Breast epithelium (tissue), 3 donors: ENCODE measurements around the gene TDRD12.

Source experiments
- POLR2A ChIP-seq: fragments of 450-650 bp; IDR thresholded peaks from one replicate; pipeline ENCODE4 v1.6.1; 2016; ENCODE audit warnings: antibody characterized with exemption, mild to moderate bottlenecking, moderate library complexity
- TF ChIP-seq, protein P1 (sequence below), 3 donors: fragments of 450-650 bp; IDR thresholded peaks; one replicate each; pipeline ENCODE4 v1.5.1; 2016 to 2017; ENCODE audit warnings: antibody characterized with exemption in 3 of 3, mild to moderate bottlenecking in 3 of 3, moderate library complexity in 3 of 3

DNA sequence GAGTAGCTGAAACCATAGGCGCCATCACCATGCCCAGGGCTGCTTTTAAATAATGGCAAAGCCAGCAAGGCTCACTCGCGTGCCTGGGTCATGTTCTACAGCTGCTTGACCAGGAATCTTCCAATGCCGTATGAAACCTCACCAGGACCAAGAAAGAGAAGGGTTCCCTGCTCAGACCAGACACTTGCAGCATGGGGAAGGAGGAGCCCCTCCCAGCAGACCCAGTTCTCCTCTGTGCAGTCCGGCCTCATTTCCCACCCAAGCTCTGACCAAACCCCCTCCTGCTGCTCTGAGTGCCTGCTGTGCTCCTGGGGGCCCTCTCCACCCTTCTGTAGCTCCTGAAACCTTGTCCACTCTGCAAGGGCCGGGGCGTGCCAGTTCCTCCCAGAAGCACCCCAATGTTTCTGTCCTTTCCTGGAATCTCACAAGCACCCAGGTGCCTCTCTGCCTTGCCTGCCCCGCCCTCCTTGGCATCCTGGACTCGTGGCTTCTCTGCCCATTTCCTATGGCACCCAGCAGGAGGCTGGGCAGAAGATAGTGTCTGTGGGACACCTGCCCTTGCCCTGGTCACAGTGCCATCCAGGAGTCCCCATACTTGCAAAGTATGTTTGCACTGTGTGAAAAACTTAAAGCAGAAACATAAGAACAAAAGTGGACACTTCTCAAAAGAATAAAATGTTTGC is 156.8 kb downstream of the TDRD12 start:
- TF ChIP-seq, protein P1, sequence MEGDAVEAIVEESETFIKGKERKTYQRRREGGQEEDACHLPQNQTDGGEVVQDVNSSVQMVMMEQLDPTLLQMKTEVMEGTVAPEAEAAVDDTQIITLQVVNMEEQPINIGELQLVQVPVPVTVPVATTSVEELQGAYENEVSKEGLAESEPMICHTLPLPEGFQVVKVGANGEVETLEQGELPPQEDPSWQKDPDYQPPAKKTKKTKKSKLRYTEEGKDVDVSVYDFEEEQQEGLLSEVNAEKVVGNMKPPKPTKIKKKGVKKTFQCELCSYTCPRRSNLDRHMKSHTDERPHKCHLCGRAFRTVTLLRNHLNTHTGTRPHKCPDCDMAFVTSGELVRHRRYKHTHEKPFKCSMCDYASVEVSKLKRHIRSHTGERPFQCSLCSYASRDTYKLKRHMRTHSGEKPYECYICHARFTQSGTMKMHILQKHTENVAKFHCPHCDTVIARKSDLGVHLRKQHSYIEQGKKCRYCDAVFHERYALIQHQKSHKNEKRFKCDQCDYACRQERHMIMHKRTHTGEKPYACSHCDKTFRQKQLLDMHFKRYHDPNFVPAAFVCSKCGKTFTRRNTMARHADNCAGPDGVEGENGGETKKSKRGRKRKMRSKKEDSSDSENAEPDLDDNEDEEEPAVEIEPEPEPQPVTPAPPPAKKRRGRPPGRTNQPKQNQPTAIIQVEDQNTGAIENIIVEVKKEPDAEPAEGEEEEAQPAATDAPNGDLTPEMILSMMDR (IDR thresholded peaks at IDR 0.05): no peak
- no peak for TF ChIP-seq POLR2A
